Lung (tissue), 12 donors: ENCODE measurements around the gene HEG1. TPM values are rescaled to one million over a fixed set of nuclear protein-coding genes. Genes with fewer than 3 reads are reported as not detected.

Experiments
- ATAC-seq: fragments of 200-7000 bp; cut with Tn5 transposase; one replicate; pipeline ENCODE4 v1.9.1; 2020; ENCODE audit warnings: moderate number of reproducible peaks; ENCODE audit not compliant: insufficient read depth, low FRiP score
- DNase-seq, 3 donors: peaks; one replicate each; pipeline ENCODE4 v3.0.0-alpha.2; 2013 to 2017
- H3K27ac ChIP-seq, 2 donors: one replicate each; pipeline ENCODE4 v1.5.1; 2013; ENCODE audit warnings: mild to moderate bottlenecking in 2 of 2, moderate library complexity in 2 of 2, control low read depth in 1 of 2, inconsistent platforms in 1 of 2, low read depth in 1 of 2, low read length in 1 of 2
- H3K27me3 ChIP-seq, 3 donors: one replicate each; pipeline ENCODE4 v1.5.1; 2013; ENCODE audit warnings: low read length in 2 of 3; ENCODE audit not compliant: control insufficient read depth in 3 of 3, insufficient read depth in 3 of 3
- H3K36me3 ChIP-seq, 4 donors: one replicate each; pipeline ENCODE4 v1.5.1; 2013; ENCODE audit warnings: low read length in 4 of 4, mild to moderate bottlenecking in 1 of 4, moderate library complexity in 1 of 4; ENCODE audit not compliant: control insufficient read depth in 4 of 4, insufficient read depth in 4 of 4
- H3K4me1 ChIP-seq, 5 donors: one replicate each; pipeline ENCODE4 v1.5.1; 2013; ENCODE audit warnings: low read length in 5 of 5, mild to moderate bottlenecking in 2 of 5, moderate library complexity in 1 of 5; ENCODE audit not compliant: control insufficient read depth in 5 of 5, insufficient read depth in 5 of 5
- H3K4me3 ChIP-seq: one replicate; pipeline ENCODE4 v1.5.1; 2013; ENCODE audit warnings: mild to moderate bottlenecking, control low read depth, moderate library complexity
- H3K9ac ChIP-seq, 2 donors: one replicate each; pipeline ENCODE4 v1.5.1; 2013; ENCODE audit warnings: low read length in 2 of 2, control low read depth in 1 of 2; ENCODE audit not compliant: insufficient read depth in 1 of 2
- H3K9me3 ChIP-seq, 4 donors: one replicate each; pipeline ENCODE4 v1.5.1; 2013; ENCODE audit warnings: low read length in 3 of 4, mild to moderate bottlenecking in 1 of 4, moderate library complexity in 1 of 4; ENCODE audit not compliant: control insufficient read depth in 4 of 4, insufficient read depth in 3 of 4
- WGBS, 2 donors: extraction: QIAGEN DNeasy Blood & Tissue Kit; methylation state at CpG; one replicate each; pipeline ENCODE4 v1.1.7; 2013; 5-methylcytosine and 5-hydroxymethylcytosine counted together
- polyA plus RNA-seq, 2 donors: library from polyadenylated mRNA; stranded (reverse); fragments of 200-250 nt; gene quantifications; one replicate each; pipeline ENCODE4 v1.2.1, GENCODE V29; 2013
- total RNA-seq, 2 donors: library from RNA; depleted of rRNA in 1 of 2; stranded (reverse); fragments of >200 nt in 1 of 2; gene quantifications; one replicate each; pipeline ENCODE4 v1.2.1, GENCODE V29; 2014 to 2021
- TF ChIP-seq, protein P1 (sequence below): IDR thresholded peaks from 2 replicates; pipeline ENCODE4 v1.5.1; 2012; ENCODE audit warnings: mild to moderate bottlenecking; ENCODE audit errors: control extremely low read depth, extremely low read depth
- donor health status: control.
- donor health status: control.
- donor health status: Bipolar disorder and iron deficiency.
- donor health status: healthy.
- donor health status: DM: yes; HTN: yes; CAD: no.

HEG1 gene
- total and polyA plus RNA-seq, 4 donors = 18.0 to 115 (median 65.7) TPM

DNA sequence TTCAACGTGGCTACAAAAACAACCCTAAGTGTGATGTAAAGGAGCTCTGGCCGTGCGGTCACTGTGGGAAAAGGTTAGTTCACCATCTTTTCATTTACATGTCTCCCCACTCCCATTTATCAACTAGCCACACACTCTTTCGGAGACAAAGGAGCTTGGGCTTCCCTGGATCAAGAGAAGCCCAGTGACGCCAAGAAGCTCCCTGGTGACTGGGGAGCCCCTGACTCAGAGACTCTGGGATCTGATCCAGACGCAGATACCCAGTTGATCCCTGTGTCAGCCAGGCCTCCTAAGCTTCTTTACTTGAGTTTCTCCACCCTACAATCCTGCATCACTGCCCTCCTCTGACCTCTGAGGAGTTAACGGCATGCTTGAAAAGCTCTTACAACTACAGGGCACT lies 43.9 kb downstream of the HEG1 start:
- H3K27me3 ChIP-seq = no peaks in the 10 kb centered on the region
- H3K27ac ChIP-seq = no peak overlapping the region
- H3K4me1 ChIP-seq = no peaks in the 10 kb centered on the region
- ATAC-seq (no peak), DNase-seq (no peak)
- H3K36me3 ChIP-seq = peaks cover 36 to 53% (median 46%) of the 10 kb centered on the region in 4 donors
- TF ChIP-seq, protein P1, sequence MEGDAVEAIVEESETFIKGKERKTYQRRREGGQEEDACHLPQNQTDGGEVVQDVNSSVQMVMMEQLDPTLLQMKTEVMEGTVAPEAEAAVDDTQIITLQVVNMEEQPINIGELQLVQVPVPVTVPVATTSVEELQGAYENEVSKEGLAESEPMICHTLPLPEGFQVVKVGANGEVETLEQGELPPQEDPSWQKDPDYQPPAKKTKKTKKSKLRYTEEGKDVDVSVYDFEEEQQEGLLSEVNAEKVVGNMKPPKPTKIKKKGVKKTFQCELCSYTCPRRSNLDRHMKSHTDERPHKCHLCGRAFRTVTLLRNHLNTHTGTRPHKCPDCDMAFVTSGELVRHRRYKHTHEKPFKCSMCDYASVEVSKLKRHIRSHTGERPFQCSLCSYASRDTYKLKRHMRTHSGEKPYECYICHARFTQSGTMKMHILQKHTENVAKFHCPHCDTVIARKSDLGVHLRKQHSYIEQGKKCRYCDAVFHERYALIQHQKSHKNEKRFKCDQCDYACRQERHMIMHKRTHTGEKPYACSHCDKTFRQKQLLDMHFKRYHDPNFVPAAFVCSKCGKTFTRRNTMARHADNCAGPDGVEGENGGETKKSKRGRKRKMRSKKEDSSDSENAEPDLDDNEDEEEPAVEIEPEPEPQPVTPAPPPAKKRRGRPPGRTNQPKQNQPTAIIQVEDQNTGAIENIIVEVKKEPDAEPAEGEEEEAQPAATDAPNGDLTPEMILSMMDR = no peak
- no peak overlapping the region for H3K9ac ChIP-seq
- 83 to 84% methylated on average over 7 of the region's 7 CpGs for WGBS, 2 donors
- peaks cover 0 to 1% (median 0%) of the 10 kb centered on the region in 4 donors for H3K9me3 ChIP-seq
- no peak overlapping the region for H3K4me3 ChIP-seq

DNA sequence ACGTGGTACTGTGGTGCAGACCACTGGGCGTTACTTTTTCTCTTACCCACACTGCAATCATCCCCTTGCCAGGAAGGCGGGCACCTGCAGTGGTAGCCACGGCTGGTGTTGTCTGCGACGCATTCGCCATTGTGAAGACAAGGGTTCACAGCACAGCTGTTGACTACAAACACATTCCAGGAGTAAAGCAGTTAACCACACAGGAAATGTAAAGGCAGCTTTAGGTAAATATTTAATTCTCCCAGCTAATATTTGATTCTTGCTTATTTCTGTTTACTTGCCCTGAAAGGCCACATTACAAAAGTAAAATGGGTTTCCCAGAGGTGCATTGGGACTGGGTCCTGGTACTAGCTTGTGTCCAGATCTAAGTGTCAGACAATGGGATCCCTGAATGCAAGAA lies 45.4 kb downstream of the HEG1 start:
- no peaks in the 10 kb centered on the region for H3K27me3 ChIP-seq
- H3K36me3 ChIP-seq = peaks cover 41 to 58% (median 48%) of the 10 kb centered on the region in 4 donors
- H3K9ac ChIP-seq = no peak overlapping the region
- no peak for DNase-seq
- TF ChIP-seq, protein P1 = no peak
- no peak for ATAC-seq
- no peak overlapping the region for H3K4me3 ChIP-seq
- H3K4me1 ChIP-seq = peaks cover 0 to 10% (median 2%) of the 10 kb centered on the region in 5 donors
- H3K9me3 ChIP-seq = peaks cover 0 to 1% (median 0%) of the 10 kb centered on the region in 4 donors
- H3K27ac ChIP-seq = no peak overlapping the region
- WGBS, 2 donors = 76 to 83% methylated on average over 7 of the region's 7 CpGs

DNA sequence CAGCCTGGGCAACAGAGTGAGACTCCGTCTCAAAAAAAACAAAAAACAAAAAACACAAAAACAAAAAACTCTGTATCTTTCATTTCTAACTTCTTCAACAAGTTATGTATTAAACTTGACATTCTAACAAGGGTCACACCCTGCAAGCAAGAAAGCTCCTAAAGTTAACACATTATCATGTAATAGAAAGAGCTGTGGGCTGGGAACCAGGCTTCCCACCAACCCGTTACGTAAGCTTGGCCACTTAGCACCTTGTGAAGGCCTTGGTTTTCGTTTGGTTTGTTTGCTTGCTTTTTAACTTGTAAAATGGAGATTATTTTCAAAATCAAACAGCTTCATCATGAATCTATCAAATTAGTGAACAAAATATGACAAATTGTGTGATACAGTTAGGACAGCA lies 47.0 kb downstream of the HEG1 start:
- peaks cover 0 to 1% (median 0%) of the 10 kb centered on the region in 4 donors for H3K9me3 ChIP-seq
- TF ChIP-seq, protein P1 = no peak
- no peak overlapping the region for H3K4me3 ChIP-seq
- peaks cover 33 to 62% (median 47%) of the 10 kb centered on the region in 4 donors for H3K36me3 ChIP-seq
- no peaks in the 10 kb centered on the region for H3K27me3 ChIP-seq
- H3K9ac ChIP-seq = no peak overlapping the region
- 69 to 77% methylated on average over 4 of the region's 4 CpGs for WGBS, 2 donors
- DNase-seq = no peak
- H3K4me1 ChIP-seq = peaks cover 0 to 15% (median 4%) of the 10 kb centered on the region in 5 donors
- ATAC-seq = no peak
- H3K27ac ChIP-seq = no peak overlapping the region

DNA sequence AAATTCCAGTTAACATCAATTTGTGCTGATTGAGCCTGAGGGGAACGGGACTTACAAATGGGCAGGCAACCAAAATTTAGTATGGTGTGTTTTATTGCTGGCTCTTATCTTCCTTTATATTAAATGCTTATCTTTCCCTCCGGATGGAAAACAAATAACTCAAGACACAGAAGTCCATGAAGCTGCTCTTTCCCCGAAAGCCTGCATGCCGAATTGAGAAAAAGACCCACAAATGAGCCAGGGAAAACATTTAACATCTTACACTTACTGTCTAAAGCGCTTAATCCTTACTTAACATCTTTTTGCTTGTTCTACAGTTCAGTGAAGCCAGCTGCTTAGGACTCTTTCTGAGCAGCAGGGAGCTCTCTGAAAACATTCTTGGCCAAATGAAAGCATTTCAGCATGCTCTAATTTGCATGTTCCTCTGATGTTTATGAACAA lies 49.5 kb downstream of the HEG1 start:
- TF ChIP-seq, protein P1 = no peak
- Histone ChIP-seq H3K4me1 (peaks cover 0 to 31% (median 16%) of the 10 kb centered on the region in 5 donors), H3K4me3 (no peak overlapping the region), H3K27me3 (no peaks in the 10 kb centered on the region), H3K9ac (no peak overlapping the region), H3K27ac (no peak overlapping the region), H3K36me3 (peaks cover 25 to 45% (median 34%) of the 10 kb centered on the region in 4 donors), H3K9me3 (no peaks in the 10 kb centered on the region)
- ATAC-seq = no peak
- peak; percentile 32 to 85 (median 83) for DNase-seq
- WGBS, 2 donors = 65 to 84% methylated on average over 5 of the region's 5 CpGs
